IMR-90 (cell line): ENCODE data around the gene HECW1. TPM values are rescaled to one million over a fixed set of nuclear protein-coding genes. Genes with fewer than 3 reads are reported as not detected.

Experiments
- ATAC-seq: fragments of 200-7000 bp; cut with Tn5 transposase; 2 replicates; pipeline ENCODE4 v1.9.1; 2020; ENCODE audit warnings: low read depth, mild to moderate bottlenecking, moderate library complexity
- BruUV-seq: library from RNA; stranded (reverse); fragments of 400-500 nt; replicated peaks from 2 replicates; lab custom pipeline; 2021; lab: Mats Ljungman, UMichigan
- CTCF ChIA-PET: fragments of 300-600 bp; formaldehyde crosslinking; extraction: SDS; loops from one replicate; lab custom pipeline; 2021; ENCODE audit warnings: antibody characterized with exemption; lab: Yijun Ruan, JAX
- POLR2A ChIA-PET: fragments of 300-600 bp; sonication (Branson Sonifier 250); formaldehyde crosslinking; loops from one replicate; lab custom pipeline; 2022; ENCODE audit warnings: antibody characterized with exemption; ENCODE audit not compliant: unreplicated experiment; lab: Charles Lee
- DNase-seq: peaks from one replicate; pipeline ENCODE4 v3.0.0; 2013
- H2AFZ ChIP-seq: replicated peaks from 2 replicates; pipeline ENCODE3; 2013; ENCODE audit warnings: low read length, mild to moderate bottlenecking; ENCODE audit not compliant: poor library complexity
- H2AK5ac ChIP-seq: 2 replicates; pipeline ENCODE4 v1.6.1; 2013; ENCODE audit warnings: low read depth, low read length, inconsistent platforms
- H2AK9ac ChIP-seq: replicated peaks from 2 replicates; pipeline ENCODE3; 2013; ENCODE audit warnings: mild to moderate bottlenecking, low read depth, low read length, moderate library complexity; ENCODE audit not compliant: poor library complexity
- H2BK120ac ChIP-seq: 2 replicates; pipeline ENCODE4 v1.6.1; 2013; ENCODE audit warnings: low read depth, low read length, inconsistent platforms
- H2BK15ac ChIP-seq: 3 replicates; pipeline ENCODE4 v1.6.1; 2013; ENCODE audit warnings: low read depth, low read length, inconsistent platforms
- H2BK20ac ChIP-seq: 2 replicates; pipeline ENCODE4 v1.6.1; 2013; ENCODE audit warnings: low read depth, mild to moderate bottlenecking, inconsistent platforms, low read length, moderate library complexity
- H2BK5ac ChIP-seq: 2 replicates; pipeline ENCODE4 v1.6.1; 2013; ENCODE audit warnings: mild to moderate bottlenecking, low read depth, low read length, inconsistent platforms; ENCODE audit not compliant: poor library complexity, severe bottlenecking
- H3K14ac ChIP-seq: replicated peaks from 2 replicates; pipeline ENCODE4 v1.6.1; 2013; ENCODE audit warnings: low read depth, low read length, inconsistent platforms
- H3K18ac ChIP-seq: 2 replicates; pipeline ENCODE4 v1.6.1; 2013; ENCODE audit warnings: low read depth, low read length, control low read depth
- H3K23ac ChIP-seq: 2 replicates; pipeline ENCODE4 v1.6.1; 2013; ENCODE audit warnings: low read depth, low read length, inconsistent platforms
- H3K27ac ChIP-seq: 2 replicates; pipeline ENCODE4 v1.5.1; 2013; ENCODE audit warnings: mild to moderate bottlenecking, control low read depth, low read length; ENCODE audit not compliant: insufficient read depth
- H3K27me3 ChIP-seq: 2 replicates; pipeline ENCODE4 v1.6.1; 2013; ENCODE audit warnings: low read length; ENCODE audit not compliant: control insufficient read depth, insufficient read depth
- H3K36me3 ChIP-seq: 2 replicates; pipeline ENCODE4 v1.6.1; 2013; ENCODE audit warnings: low read length, mixed read lengths; ENCODE audit not compliant: control insufficient read depth, insufficient read depth
- H3K4ac ChIP-seq: 2 replicates; pipeline ENCODE4 v1.6.1; 2013; ENCODE audit warnings: low read depth, low read length, inconsistent platforms
- H3K4me1 ChIP-seq: 2 replicates; pipeline ENCODE4 v1.6.1; 2013; ENCODE audit warnings: low read length, mixed read lengths; ENCODE audit not compliant: control insufficient read depth, insufficient read depth
- H3K4me2 ChIP-seq: 2 replicates; pipeline ENCODE4 v1.6.1; 2013; ENCODE audit warnings: low read depth, mild to moderate bottlenecking, control low read depth, low read length, moderate library complexity
- H3K4me3 ChIP-seq: 2 replicates; pipeline ENCODE4 v1.5.1; 2013; ENCODE audit warnings: low read depth, mild to moderate bottlenecking, control low read depth, low read length, moderate library complexity; ENCODE audit not compliant: insufficient read depth
- H3K56ac ChIP-seq: 2 replicates; pipeline ENCODE4 v1.6.1; 2013; ENCODE audit warnings: low read length, inconsistent platforms; ENCODE audit not compliant: insufficient read depth; ENCODE audit errors: extremely low read depth
- H3K79me1 ChIP-seq, 2 experiments: 2 replicates each; pipeline ENCODE4 v1.6.1; 2013; ENCODE audit warnings: low read length in 2 of 2, inconsistent platforms in 1 of 2, low read depth in 1 of 2
- H3K9ac ChIP-seq: 2 replicates; pipeline ENCODE4 v1.6.1; 2013; ENCODE audit warnings: low read depth, low read length, control low read depth
- H3K9me1 ChIP-seq: 2 replicates; pipeline ENCODE4 v1.6.1; 2013; ENCODE audit warnings: low read length, inconsistent platforms; ENCODE audit not compliant: insufficient read depth
- H3K9me3 ChIP-seq: 2 replicates; pipeline ENCODE4 v1.6.1; 2013; ENCODE audit warnings: low read length; ENCODE audit not compliant: control insufficient read depth, insufficient read depth
- H4K20me1 ChIP-seq: 2 replicates; pipeline ENCODE4 v1.6.1; 2013; ENCODE audit warnings: low read length, inconsistent platforms; ENCODE audit not compliant: insufficient read depth
- H4K5ac ChIP-seq: 2 replicates; pipeline ENCODE4 v1.6.1; 2013; ENCODE audit warnings: mild to moderate bottlenecking, low read depth, low read length, control low read depth
- H4K8ac ChIP-seq, 2 experiments: 2 replicates each; pipeline ENCODE4 v1.6.1; 2013; ENCODE audit warnings: low read depth in 2 of 2, low read length in 2 of 2, control low read depth in 1 of 2, inconsistent platforms in 1 of 2
- H4K91ac ChIP-seq: 2 replicates; pipeline ENCODE4 v1.6.1; 2013; ENCODE audit warnings: low read depth, low read length, inconsistent platforms; ENCODE audit not compliant: insufficient read depth
- CHD1 ChIP-seq: IDR thresholded peaks from 2 replicates; pipeline ENCODE4 v1.6.1; 2012; ENCODE audit warnings: low read depth, low read length, improper control_type of control experiment
- MAFK ChIP-seq: IDR thresholded peaks from 2 replicates; pipeline ENCODE4 v1.6.1; 2012; ENCODE audit warnings: low read depth, low read length, improper control_type of control experiment
- RCOR1 ChIP-seq: IDR thresholded peaks from 2 replicates; pipeline ENCODE4 v1.6.1; 2012; ENCODE audit warnings: mild to moderate bottlenecking, low read length, improper control_type of control experiment; ENCODE audit not compliant: insufficient replicate concordance
- WGBS, 2 experiments: methylation state at CpG; one replicate each; pipeline versions ENCODE4 v1.1.5 to v1.1.7; 2013; ENCODE audit warnings: missing lambda C conversion rate in 2 of 2; ENCODE audit not compliant: insufficient read length in 1 of 2; ENCODE audit errors: extremely low coverage in 2 of 2; 5-methylcytosine and 5-hydroxymethylcytosine counted together
- dilution Hi-C: fragments of 300-500 bp; cut with HindIII; formaldehyde crosslinking; loops from one replicate; pipeline ENCODE4 v1.14.3; 2018; ENCODE audit warnings: low sequenced_read_pairs; ENCODE audit not compliant: unreplicated experiment
- in situ Hi-C: fragments of 300-500 bp; cut with MboI; formaldehyde crosslinking; loops from 3 replicates; pipeline ENCODE4 v1.14.3; 2019; ENCODE audit warnings: low sequenced_read_pairs, inconsistent platforms, mixed read lengths
- intact Hi-C: fragments of 100-400 bp; cut with micrococcal nuclease; formaldehyde crosslinking; loops from 2 replicates; pipeline ENCODE4 v1.10.0; 2022
- polyA plus RNA-seq, 3 experiments: library from polyadenylated mRNA; depleted of rRNA; stranded (reverse); fragments of >200 nt; gene quantifications; 2 replicates each; pipeline ENCODE4 v1.2.3, GENCODE V29; 2012; ENCODE audit warnings: low replicate concordance in 1 of 3
- total RNA-seq: library from RNA; depleted of rRNA; stranded (reverse); fragments of >200 nt; gene quantifications from 2 replicates; pipeline ENCODE4 v1.2.3, GENCODE V29; 2012

The HECW1 gene
- total and polyA plus RNA-seq, 2 of the 4 experiments (the other 2 are of a cell fraction), result 0.56 to 1.3 TPM

GRCh38 chr7:43394441-43395130 lies 282.1 kb downstream of the HECW1 start:
- H3K36me3 ChIP-seq, result no peaks in the 10 kb centered on the region
- no peaks in the 10 kb centered on the region for H3K9me1 ChIP-seq
- no peak overlapping the region for H3K18ac ChIP-seq
- H3K4me3 ChIP-seq, result no peak overlapping the region
- no peaks in the 10 kb centered on the region for H4K20me1 ChIP-seq
- H3K4me2 ChIP-seq, result no peak overlapping the region
- intact Hi-C loops (no loop called here), in situ Hi-C loops (no loop called here), dilution Hi-C loops (no loop called here)
- ChIA-PET POLR2A (no interaction called here), CTCF (no interaction called here)
- no peak overlapping the region for H2BK15ac ChIP-seq
- no peak overlapping the region for H2AK9ac ChIP-seq
- H3K14ac ChIP-seq, result no peak overlapping the region
- no peak overlapping the region for H3K23ac ChIP-seq
- H3K79me1 ChIP-seq, result no peaks in the 10 kb centered on the region
- no peak overlapping the region for H4K91ac ChIP-seq
- no peaks in the 10 kb centered on the region for H3K4me1 ChIP-seq
- no peaks in the 10 kb centered on the region for H3K9me3 ChIP-seq
- H2BK5ac ChIP-seq, result no peak overlapping the region
- H3K27ac ChIP-seq, result no peak overlapping the region
- 50% methylated on average over 1 of the region's 7 CpGs; no CpG with 5 or more reads in 1 of the 2 experiments for WGBS, 2 experiments
- no peak overlapping the region for H2AFZ ChIP-seq
- TF ChIP-seq CHD1, result no peak
- TF ChIP-seq RCOR1, result no peak
- no peak for TF ChIP-seq MAFK
- DNase-seq (no peak), ATAC-seq (no peak)
- no peak overlapping the region for H3K4ac ChIP-seq
- no peak overlapping the region for H2BK20ac ChIP-seq
- H4K8ac ChIP-seq, result no peak overlapping the region
- H3K56ac ChIP-seq, result no peak overlapping the region
- H3K27me3 ChIP-seq, result no peaks in the 10 kb centered on the region; the same call in 1 of the 2 replicates
- H2AK5ac ChIP-seq, result no peak overlapping the region
- H2BK120ac ChIP-seq, result no peak overlapping the region
- H3K9ac ChIP-seq, result no peak overlapping the region
- no peak overlapping the region for H4K5ac ChIP-seq
- no TSS peak for BruUV-seq
